ENCODE results near the gene PUM2. TPM values are rescaled to one million over a fixed set of nuclear protein-coding genes. Genes with fewer than 3 reads are reported as not detected.
A peak's percentile ranks its signal among the peaks of the same experiment; 100 is the strongest.

PUM2 gene
- total and polyA plus RNA-seq, 4 donors, result 18.5 to 61.0 (median 35.1) TPM

- Histone ChIP-seq H3K36me3 (ENCODE audit: control insufficient read depth in 4 of 4, insufficient read depth in 3 of 4, low read depth in 1 of 4, low read length in 3 of 4) (peaks cover 0 to 8% (median 2%) of the 10 kb centered on the region in 4 donors), H3K27ac (ENCODE audit: low read depth in 1 of 2, low read length in 2 of 2) (peak overlapping the region; percentile 94 to 98), H3K9me3 (ENCODE audit: control insufficient read depth in 4 of 4, low read length in 3 of 4) (no peaks in the 10 kb centered on the region), H3K9ac (ENCODE audit: low read depth in 1 of 2, low read length in 2 of 2) (peak overlapping the region; percentile 61 to 70), H3K4me3 (ENCODE audit: low read depth in 1 of 3, low read length in 3 of 3) (no peak overlapping the region), H3K4me1 (ENCODE audit: control insufficient read depth in 4 of 4, insufficient read depth in 4 of 4, low read length in 3 of 4) (peaks cover 31 to 96% (median 64%) of the 10 kb centered on the region in 4 donors), H3K27me3 (ENCODE audit: control insufficient read depth in 4 of 4, insufficient read depth in 4 of 4, low read length in 3 of 4) (no peaks in the 10 kb centered on the region)
- no peak for DNase-seq (ENCODE audit: low spot score)
- TF ChIP-seq JUND (IDR thresholded peaks at IDR 0.05) (no peak), RXRA (IDR thresholded peaks at IDR 0.05) (peak; percentile 42 to 71), HNF4A (conservative IDR thresholded peaks at IDR 0.05) (peak; percentile 61 to 67), SP1 (IDR thresholded peaks at IDR 0.05) (peak; percentile 48), YY1 (IDR thresholded peaks at IDR 0.05) (no peak), MAX (IDR thresholded peaks at IDR 0.05) (no peak), CTCF (IDR thresholded peaks at IDR 0.05; ENCODE audit: low read depth, low read length, missing input control) (no peak), FOXA1 (IDR thresholded peaks at IDR 0.05) (peak; percentile 31), RAD21 (IDR thresholded peaks at IDR 0.05) (peak; percentile 48 to 49), TAF1 (conservative IDR thresholded peaks at IDR 0.05) (peak; percentile 20), NR2F2 (IDR thresholded peaks at IDR 0.05) (no peak), EGR1 (IDR thresholded peaks at IDR 0.05; ENCODE audit: low read depth in 2 of 2) (peak; percentile 42 to 82), FOXA2 (IDR thresholded peaks at IDR 0.05) (no peak), GABPA (IDR thresholded peaks at IDR 0.05 in 1 of 2, conservative IDR thresholded peaks at IDR 0.05 in 1 of 2) (no peak), HNF4G (IDR thresholded peaks at IDR 0.05) (no peak), ZBTB33 (IDR thresholded peaks at IDR 0.05) (no peak)
- TF ChIP-seq, protein P1, sequence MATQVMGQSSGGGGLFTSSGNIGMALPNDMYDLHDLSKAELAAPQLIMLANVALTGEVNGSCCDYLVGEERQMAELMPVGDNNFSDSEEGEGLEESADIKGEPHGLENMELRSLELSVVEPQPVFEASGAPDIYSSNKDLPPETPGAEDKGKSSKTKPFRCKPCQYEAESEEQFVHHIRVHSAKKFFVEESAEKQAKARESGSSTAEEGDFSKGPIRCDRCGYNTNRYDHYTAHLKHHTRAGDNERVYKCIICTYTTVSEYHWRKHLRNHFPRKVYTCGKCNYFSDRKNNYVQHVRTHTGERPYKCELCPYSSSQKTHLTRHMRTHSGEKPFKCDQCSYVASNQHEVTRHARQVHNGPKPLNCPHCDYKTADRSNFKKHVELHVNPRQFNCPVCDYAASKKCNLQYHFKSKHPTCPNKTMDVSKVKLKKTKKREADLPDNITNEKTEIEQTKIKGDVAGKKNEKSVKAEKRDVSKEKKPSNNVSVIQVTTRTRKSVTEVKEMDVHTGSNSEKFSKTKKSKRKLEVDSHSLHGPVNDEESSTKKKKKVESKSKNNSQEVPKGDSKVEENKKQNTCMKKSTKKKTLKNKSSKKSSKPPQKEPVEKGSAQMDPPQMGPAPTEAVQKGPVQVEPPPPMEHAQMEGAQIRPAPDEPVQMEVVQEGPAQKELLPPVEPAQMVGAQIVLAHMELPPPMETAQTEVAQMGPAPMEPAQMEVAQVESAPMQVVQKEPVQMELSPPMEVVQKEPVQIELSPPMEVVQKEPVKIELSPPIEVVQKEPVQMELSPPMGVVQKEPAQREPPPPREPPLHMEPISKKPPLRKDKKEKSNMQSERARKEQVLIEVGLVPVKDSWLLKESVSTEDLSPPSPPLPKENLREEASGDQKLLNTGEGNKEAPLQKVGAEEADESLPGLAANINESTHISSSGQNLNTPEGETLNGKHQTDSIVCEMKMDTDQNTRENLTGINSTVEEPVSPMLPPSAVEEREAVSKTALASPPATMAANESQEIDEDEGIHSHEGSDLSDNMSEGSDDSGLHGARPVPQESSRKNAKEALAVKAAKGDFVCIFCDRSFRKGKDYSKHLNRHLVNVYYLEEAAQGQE (IDR thresholded peaks at IDR 0.05), result peak; percentile 15
- TF ChIP-seq, protein P2, sequence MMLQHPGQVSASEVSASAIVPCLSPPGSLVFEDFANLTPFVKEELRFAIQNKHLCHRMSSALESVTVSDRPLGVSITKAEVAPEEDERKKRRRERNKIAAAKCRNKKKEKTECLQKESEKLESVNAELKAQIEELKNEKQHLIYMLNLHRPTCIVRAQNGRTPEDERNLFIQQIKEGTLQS (IDR thresholded peaks at IDR 0.05), result no peak
- WGBS, result 34% methylated on average over 10 of the region's 10 CpGs
Measured at GRCh38 chr2:20205915-20206524, 144.6 kb downstream of the PUM2 start.

All from liver (tissue), 9 donors.